HEK293 (cell line): ENCODE results near the gene NLK.
A peak's percentile ranks its signal among the peaks of the same experiment; 100 is the strongest.

Experiments used
- CTCF ChIA-PET: fragments of 350-600 bp; formaldehyde crosslinking; extraction: SDS; loops from one replicate; lab custom pipeline; 2021; ENCODE audit warnings: antibody characterized with exemption; lab: Yijun Ruan, JAX
- POLR2A ChIA-PET: fragments of 300-600 bp; formaldehyde crosslinking; extraction: SDS; loops from one replicate; lab custom pipeline; 2020; ENCODE audit warnings: antibody characterized with exemption, inconsistent platforms; lab: Yijun Ruan, JAX
- H3K27ac ChIP-seq: fragments of 200-500 bp; sonication (Bioruptor generic); 2 replicates; pipeline ENCODE4 v1.5.1; 2014; ENCODE audit warnings: low read depth, low read length, control low read depth, inconsistent platforms; ENCODE audit errors: extremely low read depth
- H3K36me3 ChIP-seq, 2 experiments: fragments of 200-500 bp in 1 of 2; sonication (Bioruptor generic) in 1 of 2; 1 replicate in 1 of 2; 2 replicates in 1 of 2; pipeline ENCODE4 v1.5.1; 2014 to 2017; ENCODE audit warnings: inconsistent platforms in 2 of 2, low read length in 2 of 2; ENCODE audit not compliant: control insufficient read depth in 2 of 2, insufficient read depth in 1 of 2
- H3K4me1 ChIP-seq: fragments of 200-500 bp; sonication (Bioruptor generic); 2 replicates; pipeline ENCODE4 v1.5.1; 2014; ENCODE audit warnings: mild to moderate bottlenecking, low read length, inconsistent platforms; ENCODE audit not compliant: control insufficient read depth, insufficient read depth
- H3K4me3 ChIP-seq: 2 replicates; pipeline ENCODE4 v1.5.1; 2011; ENCODE audit warnings: low read depth, mild to moderate bottlenecking, control low read depth, low read length, moderate library complexity
- H3K9me3 ChIP-seq: fragments of 200-500 bp; sonication (Bioruptor generic); 2 replicates; pipeline ENCODE4 v1.5.1; 2014; ENCODE audit warnings: low read depth, low read length, inconsistent platforms; ENCODE audit not compliant: control insufficient read depth, insufficient read depth
- BCL6B ChIP-seq: fragments of 450-650 bp; formaldehyde crosslinking; IDR thresholded peaks from 2 replicates; pipeline ENCODE4 v1.5.1; 2017; ENCODE audit warnings: missing biosample characterization, missing genetic modification characterization
- KLF8 ChIP-seq: fragments of 450-650 bp; formaldehyde crosslinking; IDR thresholded peaks from 2 replicates; pipeline ENCODE4 v1.5.1; 2016; ENCODE audit warnings: missing biosample characterization, missing genetic modification characterization
- SETDB1 ChIP-seq: IDR thresholded peaks from one replicate; pipeline ENCODE4 v1.6.1; 2017; ENCODE audit warnings: mild to moderate bottlenecking, low read length, moderate library complexity, mixed read lengths; ENCODE audit not compliant: insufficient read length
- SP2 ChIP-seq: fragments of 450-650 bp; formaldehyde crosslinking; IDR thresholded peaks from 2 replicates; pipeline ENCODE4 v1.5.1; 2016; ENCODE audit warnings: missing biosample characterization, missing genetic modification characterization
- ZBTB48 ChIP-seq: fragments of 450-650 bp; formaldehyde crosslinking; IDR thresholded peaks from 2 replicates; pipeline ENCODE4 v1.5.1; 2016; ENCODE audit warnings: missing biosample characterization, missing genetic modification characterization
- ZFHX2 ChIP-seq: fragments of 450-650 bp; formaldehyde crosslinking; conservative IDR thresholded peaks from 2 replicates; pipeline ENCODE4 v1.5.1; 2016; ENCODE audit warnings: missing biosample characterization, missing genetic modification characterization
- ZNF146 ChIP-seq: fragments of 450-650 bp; formaldehyde crosslinking; IDR thresholded peaks from 2 replicates; pipeline ENCODE4 v1.5.1; 2016; ENCODE audit warnings: missing biosample characterization, missing genetic modification characterization
- ZNF214 ChIP-seq: fragments of 450-650 bp; formaldehyde crosslinking; IDR thresholded peaks from 2 replicates; pipeline ENCODE4 v1.5.1; 2017; ENCODE audit warnings: missing biosample characterization, mild to moderate bottlenecking, missing genetic modification characterization, borderline replicate concordance
- ZNF223 ChIP-seq: fragments of 450-650 bp; formaldehyde crosslinking; IDR thresholded peaks from 2 replicates; pipeline ENCODE4 v1.5.1; 2016; ENCODE audit warnings: missing biosample characterization, missing genetic modification characterization
- ZNF24 ChIP-seq: fragments of 450-650 bp; formaldehyde crosslinking; IDR thresholded peaks from 2 replicates; pipeline ENCODE4 v1.5.1; 2016; ENCODE audit warnings: missing biosample characterization, missing genetic modification characterization
- ZNF335 ChIP-seq: fragments of 450-650 bp; formaldehyde crosslinking; conservative IDR thresholded peaks from 2 replicates; pipeline ENCODE4 v1.5.1; 2016; ENCODE audit warnings: missing biosample characterization, missing genetic modification characterization
- ZNF350 ChIP-seq: fragments of 450-650 bp; formaldehyde crosslinking; IDR thresholded peaks from 2 replicates; pipeline ENCODE4 v1.5.0; 2017; ENCODE audit warnings: missing biosample characterization, mild to moderate bottlenecking, missing genetic modification characterization
- ZNF362 ChIP-seq: fragments of 450-650 bp; formaldehyde crosslinking; IDR thresholded peaks from 2 replicates; pipeline ENCODE4 v1.5.1; 2016; ENCODE audit warnings: missing biosample characterization, missing genetic modification characterization
- ZNF433 ChIP-seq: fragments of 450-650 bp; formaldehyde crosslinking; IDR thresholded peaks from 2 replicates; pipeline ENCODE4 v1.5.1; 2016; ENCODE audit warnings: missing biosample characterization, missing genetic modification characterization, low read depth
- ZNF555 ChIP-seq: fragments of 450-650 bp; formaldehyde crosslinking; conservative IDR thresholded peaks from 2 replicates; pipeline ENCODE4 v1.5.1; 2017; ENCODE audit warnings: missing biosample characterization, mild to moderate bottlenecking, missing genetic modification characterization, inconsistent platforms
- ZNF677 ChIP-seq: fragments of 450-650 bp; IDR thresholded peaks from 2 replicates; pipeline ENCODE4 v1.5.0; 2018; ENCODE audit warnings: missing biosample characterization, mild to moderate bottlenecking, missing genetic modification characterization, moderate library complexity
- ZNF843 ChIP-seq: fragments of 450-650 bp; formaldehyde crosslinking; IDR thresholded peaks from 2 replicates; pipeline ENCODE4 v1.5.1; 2016; ENCODE audit warnings: missing biosample characterization, missing genetic modification characterization
- TF ChIP-seq, protein P1 (sequence below): fragments of 450-650 bp; formaldehyde crosslinking; IDR thresholded peaks from 2 replicates; pipeline ENCODE4 v1.5.1; 2016; ENCODE audit warnings: missing biosample characterization, missing genetic modification characterization
- TF ChIP-seq, protein P2 (sequence below): fragments of 450-650 bp; formaldehyde crosslinking; IDR thresholded peaks from 2 replicates; pipeline ENCODE4 v1.5.1; 2016; ENCODE audit warnings: missing biosample characterization, missing genetic modification characterization

Gene NLK

GRCh38 chr17:28178800-28179199 lies 136.3 kb downstream of the NLK start:
- no peak overlapping the region for H3K27ac ChIP-seq
- H3K9me3 ChIP-seq = no peaks in the 10 kb centered on the region
- H3K36me3 ChIP-seq = no peaks in the 10 kb centered on the region; a peak in 1 of 3 replicates
- CTCF ChIA-PET = no interaction called here
- TF ChIP-seq ZNF24 (tag by site-specific recombination) (no peak), ZNF350 (tag by site-specific recombination) (no peak), SP2 (tag by site-specific recombination) (no peak), ZNF223 (no peak), ZNF677 (no peak), ZFHX2 (tag by site-specific recombination) (peak; percentile 23; the same call in 1 of the 2 replicates)
- TF ChIP-seq, protein P1, sequence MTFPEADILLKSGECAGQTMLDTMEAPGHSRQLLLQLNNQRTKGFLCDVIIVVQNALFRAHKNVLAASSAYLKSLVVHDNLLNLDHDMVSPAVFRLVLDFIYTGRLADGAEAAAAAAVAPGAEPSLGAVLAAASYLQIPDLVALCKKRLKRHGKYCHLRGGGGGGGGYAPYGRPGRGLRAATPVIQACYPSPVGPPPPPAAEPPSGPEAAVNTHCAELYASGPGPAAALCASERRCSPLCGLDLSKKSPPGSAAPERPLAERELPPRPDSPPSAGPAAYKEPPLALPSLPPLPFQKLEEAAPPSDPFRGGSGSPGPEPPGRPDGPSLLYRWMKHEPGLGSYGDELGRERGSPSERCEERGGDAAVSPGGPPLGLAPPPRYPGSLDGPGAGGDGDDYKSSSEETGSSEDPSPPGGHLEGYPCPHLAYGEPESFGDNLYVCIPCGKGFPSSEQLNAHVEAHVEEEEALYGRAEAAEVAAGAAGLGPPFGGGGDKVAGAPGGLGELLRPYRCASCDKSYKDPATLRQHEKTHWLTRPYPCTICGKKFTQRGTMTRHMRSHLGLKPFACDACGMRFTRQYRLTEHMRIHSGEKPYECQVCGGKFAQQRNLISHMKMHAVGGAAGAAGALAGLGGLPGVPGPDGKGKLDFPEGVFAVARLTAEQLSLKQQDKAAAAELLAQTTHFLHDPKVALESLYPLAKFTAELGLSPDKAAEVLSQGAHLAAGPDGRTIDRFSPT (tag by site-specific recombination) = no peak
- no peak overlapping the region for H3K4me3 ChIP-seq
- H3K4me1 ChIP-seq = peaks cover 11% of the 10 kb centered on the region
- POLR2A ChIA-PET = no interaction called here

GRCh38 chr17:28180449-28180848 lies 138.0 kb downstream of the NLK start:
- Histone ChIP-seq H3K4me1 (no peaks in the 10 kb centered on the region), H3K27ac (no peak overlapping the region), H3K9me3 (no peaks in the 10 kb centered on the region), H3K36me3 (peaks cover 2 to 5% of the 10 kb centered on the region in 2 experiments; a peak in 2 of 3 replicates), H3K4me3 (no peak overlapping the region)
- ChIA-PET POLR2A (no interaction called here), CTCF (no interaction called here)
- TF ChIP-seq ZNF214 (tag by site-specific recombination) (no peak), ZNF843 (tag by site-specific recombination) (no peak), ZBTB48 (no peak), ZNF555 (tag by site-specific recombination) (no peak), KLF8 (tag by site-specific recombination) (no peak), ZNF335 (tag by site-specific recombination) (no peak), ZNF362 (tag by site-specific recombination) (no peak), SETDB1 (no peak), ZNF146 (tag by site-specific recombination) (no peak), BCL6B (no peak), ZNF433 (no peak)
- TF ChIP-seq, protein P2, sequence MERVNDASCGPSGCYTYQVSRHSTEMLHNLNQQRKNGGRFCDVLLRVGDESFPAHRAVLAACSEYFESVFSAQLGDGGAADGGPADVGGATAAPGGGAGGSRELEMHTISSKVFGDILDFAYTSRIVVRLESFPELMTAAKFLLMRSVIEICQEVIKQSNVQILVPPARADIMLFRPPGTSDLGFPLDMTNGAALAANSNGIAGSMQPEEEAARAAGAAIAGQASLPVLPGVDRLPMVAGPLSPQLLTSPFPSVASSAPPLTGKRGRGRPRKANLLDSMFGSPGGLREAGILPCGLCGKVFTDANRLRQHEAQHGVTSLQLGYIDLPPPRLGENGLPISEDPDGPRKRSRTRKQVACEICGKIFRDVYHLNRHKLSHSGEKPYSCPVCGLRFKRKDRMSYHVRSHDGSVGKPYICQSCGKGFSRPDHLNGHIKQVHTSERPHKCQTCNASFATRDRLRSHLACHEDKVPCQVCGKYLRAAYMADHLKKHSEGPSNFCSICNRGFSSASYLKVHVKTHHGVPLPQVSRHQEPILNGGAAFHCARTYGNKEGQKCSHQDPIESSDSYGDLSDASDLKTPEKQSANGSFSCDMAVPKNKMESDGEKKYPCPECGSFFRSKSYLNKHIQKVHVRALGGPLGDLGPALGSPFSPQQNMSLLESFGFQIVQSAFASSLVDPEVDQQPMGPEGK (tag by site-specific recombination) = no peak
